IPS-18a (cell line): ENCODE measurements around the gene NKG7.
"Not testable (repeated sequence)": the region's sequence is repeated elsewhere in the genome, so short reads cannot be mapped to it uniquely, and the experiment has no call there.

ENCODE experiments used
- H3K27ac ChIP-seq: one replicate; pipeline ENCODE4 v1.5.1; 2013; ENCODE audit warnings: low read length
- H3K27me3 ChIP-seq: one replicate; pipeline ENCODE4 v1.6.1; 2013; ENCODE audit warnings: mild to moderate bottlenecking, low read length; ENCODE audit not compliant: control insufficient read depth, insufficient read depth
- H3K36me3 ChIP-seq: one replicate; pipeline ENCODE4 v1.6.1; 2013; ENCODE audit warnings: low read depth, low read length; ENCODE audit not compliant: control insufficient read depth
- H3K4me1 ChIP-seq: one replicate; pipeline ENCODE4 v1.6.1; 2013; ENCODE audit warnings: low read depth, low read length; ENCODE audit not compliant: control insufficient read depth
- H3K4me3 ChIP-seq: one replicate; pipeline ENCODE4 v1.5.1; 2013; ENCODE audit warnings: low read length
- H3K9ac ChIP-seq: one replicate; pipeline ENCODE4 v1.6.1; 2013; ENCODE audit warnings: mild to moderate bottlenecking, low read length, moderate library complexity
- H3K9me3 ChIP-seq: one replicate; pipeline ENCODE4 v1.6.1; 2013; ENCODE audit warnings: low read depth, low read length; ENCODE audit not compliant: control insufficient read depth

Gene NKG7

GRCh38 chr19:51372649-51373504 is at the start of gene NKG7:
NKG7 (minus strand) TSS chr19:51372654; CDS start chr19:51372535, 119 bp downstream.
- H3K4me1 ChIP-seq = peaks cover 5% of the 10 kb centered on the region
- no peaks in the 10 kb centered on the region for H3K27me3 ChIP-seq
- H3K36me3 ChIP-seq = no peaks in the 10 kb centered on the region
- no peaks in the 10 kb centered on the region for H3K9me3 ChIP-seq
- H3K4me3 ChIP-seq = no peak within 1 kb of the TSS
- no peak within 1 kb of the TSS for H3K9ac ChIP-seq
- no peak within 1 kb of the TSS for H3K27ac ChIP-seq

- no peaks in the 10 kb centered on the region for H3K9me3 ChIP-seq
- no peak overlapping the region for H3K9ac ChIP-seq
- H3K27me3 ChIP-seq = peaks cover 9% of the 10 kb centered on the region
- peak overlapping the region; percentile 37 for H3K4me3 ChIP-seq
- H3K27ac ChIP-seq = no peak overlapping the region
- H3K4me1 ChIP-seq = no peaks in the 10 kb centered on the region
- H3K36me3 ChIP-seq = no peaks in the 10 kb centered on the region
These were observed 49.6 kb upstream of the NKG7 start for GRCh38 chr19:51422053-51422448.

GRCh38 chr19:51421229-51422052 is 49.0 kb upstream of the NKG7 start:
- Histone ChIP-seq H3K27ac (no peak overlapping the region), H3K36me3 (no peaks in the 10 kb centered on the region), H3K4me1 (no peaks in the 10 kb centered on the region), H3K27me3 (peaks cover 9% of the 10 kb centered on the region), H3K9me3 (no peaks in the 10 kb centered on the region), H3K9ac (no peak overlapping the region), H3K4me3 (peak overlapping the region; percentile 37)

GRCh38 chr19:51420511-51420910 is 48.1 kb upstream of the NKG7 start:
- H3K4me1 ChIP-seq, H3K9ac ChIP-seq, H3K27me3 ChIP-seq, H3K27ac ChIP-seq, H3K36me3 ChIP-seq, H3K4me3 ChIP-seq, H3K9me3 ChIP-seq: not testable (repeated sequence)

GRCh38 chr19:51418707-51419106 is 46.3 kb upstream of the NKG7 start:
- peaks cover 9% of the 10 kb centered on the region for H3K27me3 ChIP-seq
- H3K9ac ChIP-seq = no peak overlapping the region
- no peaks in the 10 kb centered on the region for H3K4me1 ChIP-seq
- no peaks in the 10 kb centered on the region for H3K9me3 ChIP-seq
- no peaks in the 10 kb centered on the region for H3K36me3 ChIP-seq
- H3K27ac ChIP-seq = no peak overlapping the region
- no peak overlapping the region for H3K4me3 ChIP-seq

GRCh38 chr19:51417810-51418157 is 45.3 kb upstream of the NKG7 start:
- H3K27ac ChIP-seq = no peak overlapping the region
- no peak overlapping the region for H3K9ac ChIP-seq
- H3K4me3 ChIP-seq = no peak overlapping the region
- no peaks in the 10 kb centered on the region for H3K4me1 ChIP-seq
- H3K36me3 ChIP-seq = no peaks in the 10 kb centered on the region
- H3K9me3 ChIP-seq = no peaks in the 10 kb centered on the region
- peaks cover 9% of the 10 kb centered on the region for H3K27me3 ChIP-seq

GRCh38 chr19:51417107-51417809 is 44.8 kb upstream of the NKG7 start, which contains the start of gene SIGLEC10:
SIGLEC10 (minus strand) TSS chr19:51417642; CDS start chr19:51417581, 61 bp downstream.
- peaks cover 9% of the 10 kb centered on the region for H3K27me3 ChIP-seq
- H3K4me3 ChIP-seq = no peak within 1 kb of the TSS
- H3K4me1 ChIP-seq = no peaks in the 10 kb centered on the region
- H3K36me3 ChIP-seq = no peaks in the 10 kb centered on the region
- H3K27ac ChIP-seq = no peak within 1 kb of the TSS
- no peaks in the 10 kb centered on the region for H3K9me3 ChIP-seq
- H3K9ac ChIP-seq = no peak within 1 kb of the TSS

- H3K27ac ChIP-seq, H3K36me3 ChIP-seq, H3K9ac ChIP-seq, H3K27me3 ChIP-seq, H3K4me1 ChIP-seq, H3K9me3 ChIP-seq, H3K4me3 ChIP-seq: not testable (repeated sequence)
These were observed 44.0 kb upstream of the NKG7 start for GRCh38 chr19:51416422-51416821.

GRCh38 chr19:51415187-51415586 is 42.7 kb upstream of the NKG7 start:
- no peaks in the 10 kb centered on the region for H3K36me3 ChIP-seq
- H3K9ac ChIP-seq = no peak overlapping the region
- no peaks in the 10 kb centered on the region for H3K4me1 ChIP-seq
- H3K27ac ChIP-seq = no peak overlapping the region
- H3K27me3 ChIP-seq = no peaks in the 10 kb centered on the region
- no peak overlapping the region for H3K4me3 ChIP-seq
- H3K9me3 ChIP-seq = no peaks in the 10 kb centered on the region

GRCh38 chr19:51410950-51411748 is 38.7 kb upstream of the NKG7 start:
- Histone ChIP-seq H3K27ac (no peak overlapping the region), H3K27me3 (no peaks in the 10 kb centered on the region), H3K9me3 (no peaks in the 10 kb centered on the region), H3K9ac (no peak overlapping the region), H3K4me1 (no peaks in the 10 kb centered on the region), H3K4me3 (no peak overlapping the region), H3K36me3 (no peaks in the 10 kb centered on the region)
